IMR-90 (cell line): ENCODE data around the gene CLIC2. TPM values are rescaled to one million over a fixed set of nuclear protein-coding genes. Genes with fewer than 3 reads are reported as not detected.

ENCODE experiments used
- ATAC-seq: fragments of 200-7000 bp; cut with Tn5 transposase; 2 replicates; pipeline ENCODE4 v1.9.1; 2020; ENCODE audit warnings: low read depth, mild to moderate bottlenecking, moderate library complexity
- BruUV-seq: library from RNA; stranded (reverse); fragments of 400-500 nt; replicated peaks from 2 replicates; lab custom pipeline; 2021; lab: Mats Ljungman, UMichigan
- CTCF ChIA-PET: fragments of 300-600 bp; formaldehyde crosslinking; extraction: SDS; loops from one replicate; lab custom pipeline; 2021; ENCODE audit warnings: antibody characterized with exemption; lab: Yijun Ruan, JAX
- POLR2A ChIA-PET: fragments of 300-600 bp; sonication (Branson Sonifier 250); formaldehyde crosslinking; loops from one replicate; lab custom pipeline; 2022; ENCODE audit warnings: antibody characterized with exemption; ENCODE audit not compliant: unreplicated experiment; lab: Charles Lee
- DNase-seq: peaks from one replicate; pipeline ENCODE4 v3.0.0; 2013
- H2AFZ ChIP-seq: replicated peaks from 2 replicates; pipeline ENCODE3; 2013; ENCODE audit warnings: low read length, mild to moderate bottlenecking; ENCODE audit not compliant: poor library complexity
- H2AK5ac ChIP-seq: 2 replicates; pipeline ENCODE4 v1.6.1; 2013; ENCODE audit warnings: low read depth, low read length, inconsistent platforms
- H2AK9ac ChIP-seq: replicated peaks from 2 replicates; pipeline ENCODE3; 2013; ENCODE audit warnings: mild to moderate bottlenecking, low read depth, low read length, moderate library complexity; ENCODE audit not compliant: poor library complexity
- H2BK120ac ChIP-seq: 2 replicates; pipeline ENCODE4 v1.6.1; 2013; ENCODE audit warnings: low read depth, low read length, inconsistent platforms
- H2BK15ac ChIP-seq: 3 replicates; pipeline ENCODE4 v1.6.1; 2013; ENCODE audit warnings: low read depth, low read length, inconsistent platforms
- H2BK20ac ChIP-seq: 2 replicates; pipeline ENCODE4 v1.6.1; 2013; ENCODE audit warnings: low read depth, mild to moderate bottlenecking, inconsistent platforms, low read length, moderate library complexity
- H2BK5ac ChIP-seq: 2 replicates; pipeline ENCODE4 v1.6.1; 2013; ENCODE audit warnings: mild to moderate bottlenecking, low read depth, low read length, inconsistent platforms; ENCODE audit not compliant: poor library complexity, severe bottlenecking
- H3K14ac ChIP-seq: replicated peaks from 2 replicates; pipeline ENCODE4 v1.6.1; 2013; ENCODE audit warnings: low read depth, low read length, inconsistent platforms
- H3K18ac ChIP-seq: 2 replicates; pipeline ENCODE4 v1.6.1; 2013; ENCODE audit warnings: low read depth, low read length, control low read depth
- H3K23ac ChIP-seq: 2 replicates; pipeline ENCODE4 v1.6.1; 2013; ENCODE audit warnings: low read depth, low read length, inconsistent platforms
- H3K27ac ChIP-seq: 2 replicates; pipeline ENCODE4 v1.5.1; 2013; ENCODE audit warnings: mild to moderate bottlenecking, control low read depth, low read length; ENCODE audit not compliant: insufficient read depth
- H3K27me3 ChIP-seq: 2 replicates; pipeline ENCODE4 v1.6.1; 2013; ENCODE audit warnings: low read length; ENCODE audit not compliant: control insufficient read depth, insufficient read depth
- H3K36me3 ChIP-seq: 2 replicates; pipeline ENCODE4 v1.6.1; 2013; ENCODE audit warnings: low read length, mixed read lengths; ENCODE audit not compliant: control insufficient read depth, insufficient read depth
- H3K4ac ChIP-seq: 2 replicates; pipeline ENCODE4 v1.6.1; 2013; ENCODE audit warnings: low read depth, low read length, inconsistent platforms
- H3K4me1 ChIP-seq: 2 replicates; pipeline ENCODE4 v1.6.1; 2013; ENCODE audit warnings: low read length, mixed read lengths; ENCODE audit not compliant: control insufficient read depth, insufficient read depth
- H3K4me2 ChIP-seq: 2 replicates; pipeline ENCODE4 v1.6.1; 2013; ENCODE audit warnings: low read depth, mild to moderate bottlenecking, control low read depth, low read length, moderate library complexity
- H3K4me3 ChIP-seq: 2 replicates; pipeline ENCODE4 v1.5.1; 2013; ENCODE audit warnings: low read depth, mild to moderate bottlenecking, control low read depth, low read length, moderate library complexity; ENCODE audit not compliant: insufficient read depth
- H3K56ac ChIP-seq: 2 replicates; pipeline ENCODE4 v1.6.1; 2013; ENCODE audit warnings: low read length, inconsistent platforms; ENCODE audit not compliant: insufficient read depth; ENCODE audit errors: extremely low read depth
- H3K79me1 ChIP-seq, 2 experiments: 2 replicates each; pipeline ENCODE4 v1.6.1; 2013; ENCODE audit warnings: low read length in 2 of 2, inconsistent platforms in 1 of 2, low read depth in 1 of 2
- H3K9ac ChIP-seq: 2 replicates; pipeline ENCODE4 v1.6.1; 2013; ENCODE audit warnings: low read depth, low read length, control low read depth
- H3K9me1 ChIP-seq: 2 replicates; pipeline ENCODE4 v1.6.1; 2013; ENCODE audit warnings: low read length, inconsistent platforms; ENCODE audit not compliant: insufficient read depth
- H3K9me3 ChIP-seq: 2 replicates; pipeline ENCODE4 v1.6.1; 2013; ENCODE audit warnings: low read length; ENCODE audit not compliant: control insufficient read depth, insufficient read depth
- H4K20me1 ChIP-seq: 2 replicates; pipeline ENCODE4 v1.6.1; 2013; ENCODE audit warnings: low read length, inconsistent platforms; ENCODE audit not compliant: insufficient read depth
- H4K5ac ChIP-seq: 2 replicates; pipeline ENCODE4 v1.6.1; 2013; ENCODE audit warnings: mild to moderate bottlenecking, low read depth, low read length, control low read depth
- H4K8ac ChIP-seq, 2 experiments: 2 replicates each; pipeline ENCODE4 v1.6.1; 2013; ENCODE audit warnings: low read depth in 2 of 2, low read length in 2 of 2, control low read depth in 1 of 2, inconsistent platforms in 1 of 2
- H4K91ac ChIP-seq: 2 replicates; pipeline ENCODE4 v1.6.1; 2013; ENCODE audit warnings: low read depth, low read length, inconsistent platforms; ENCODE audit not compliant: insufficient read depth
- BHLHE40 ChIP-seq: fragments of 150-350 bp; IDR thresholded peaks from 2 replicates; pipeline ENCODE4 v1.6.1; 2016; ENCODE audit warnings: mild to moderate bottlenecking, low read depth, low read length
- CEBPB ChIP-seq: IDR thresholded peaks from 2 replicates; pipeline ENCODE4 v1.6.1; 2012; ENCODE audit warnings: low read depth, low read length, improper control_type of control experiment
- CHD1 ChIP-seq: IDR thresholded peaks from 2 replicates; pipeline ENCODE4 v1.6.1; 2012; ENCODE audit warnings: low read depth, low read length, improper control_type of control experiment
- ELK1 ChIP-seq: fragments of 150-350 bp; IDR thresholded peaks from 2 replicates; pipeline ENCODE4 v1.6.1; 2016; ENCODE audit warnings: low read depth, mild to moderate bottlenecking, low read length, moderate library complexity, borderline replicate concordance
- FOS ChIP-seq: fragments of 150-350 bp; IDR thresholded peaks from 2 replicates; pipeline ENCODE4 v1.6.1; 2016; ENCODE audit warnings: low read depth, low read length
- MAFK ChIP-seq: IDR thresholded peaks from 2 replicates; pipeline ENCODE4 v1.6.1; 2012; ENCODE audit warnings: low read depth, low read length, improper control_type of control experiment
- MAZ ChIP-seq: IDR thresholded peaks from 2 replicates; pipeline ENCODE4 v1.6.1; 2012; ENCODE audit warnings: low read depth, mild to moderate bottlenecking, low read length, improper control_type of control experiment, moderate library complexity, borderline replicate concordance
- MXI1 ChIP-seq: IDR thresholded peaks from 2 replicates; pipeline ENCODE4 v1.6.1; 2012; ENCODE audit warnings: low read depth, mild to moderate bottlenecking, low read length, moderate library complexity, borderline replicate concordance
- RAD21 ChIP-seq: IDR thresholded peaks from 2 replicates; pipeline ENCODE4 v1.6.1; 2012; ENCODE audit warnings: low read length, improper control_type of control experiment
- RCOR1 ChIP-seq: IDR thresholded peaks from 2 replicates; pipeline ENCODE4 v1.6.1; 2012; ENCODE audit warnings: mild to moderate bottlenecking, low read length, improper control_type of control experiment; ENCODE audit not compliant: insufficient replicate concordance
- RFX5 ChIP-seq: IDR thresholded peaks from 2 replicates; pipeline ENCODE4 v1.8.0; 2012; ENCODE audit warnings: low read depth, mild to moderate bottlenecking, low read length, moderate library complexity
- WGBS, 2 experiments: methylation state at CpG; one replicate each; pipeline versions ENCODE4 v1.1.5 to v1.1.7; 2013; ENCODE audit warnings: missing lambda C conversion rate in 2 of 2; ENCODE audit not compliant: insufficient read length in 1 of 2; ENCODE audit errors: extremely low coverage in 2 of 2; 5-methylcytosine and 5-hydroxymethylcytosine counted together
- dilution Hi-C: fragments of 300-500 bp; cut with HindIII; formaldehyde crosslinking; loops from one replicate; pipeline ENCODE4 v1.14.3; 2018; ENCODE audit warnings: low sequenced_read_pairs; ENCODE audit not compliant: unreplicated experiment
- in situ Hi-C: fragments of 300-500 bp; cut with MboI; formaldehyde crosslinking; loops from 3 replicates; pipeline ENCODE4 v1.14.3; 2019; ENCODE audit warnings: low sequenced_read_pairs, inconsistent platforms, mixed read lengths
- intact Hi-C: fragments of 100-400 bp; cut with micrococcal nuclease; formaldehyde crosslinking; loops from 2 replicates; pipeline ENCODE4 v1.10.0; 2022
- polyA plus RNA-seq, 3 experiments: library from polyadenylated mRNA; depleted of rRNA; stranded (reverse); fragments of >200 nt; gene quantifications; 2 replicates each; pipeline ENCODE4 v1.2.3, GENCODE V29; 2012; ENCODE audit warnings: low replicate concordance in 1 of 3
- total RNA-seq: library from RNA; depleted of rRNA; stranded (reverse); fragments of >200 nt; gene quantifications from 2 replicates; pipeline ENCODE4 v1.2.3, GENCODE V29; 2012
- TF ChIP-seq, protein P1 (sequence below): conservative IDR thresholded peaks from 2 replicates; pipeline ENCODE4 v1.5.1; 2012; ENCODE audit warnings: mild to moderate bottlenecking, low read depth, low read length, improper control_type of control experiment

Gene CLIC2
- total and polyA plus RNA-seq, 2 of the 4 experiments (the other 2 are of a cell fraction), result 0.07 to 0.18 TPM

- POLR2A ChIA-PET, result no interaction called here
- no peak overlapping the region for H3K4me2 ChIP-seq
- H2AK9ac ChIP-seq, result no peak overlapping the region
- H2BK5ac ChIP-seq, result no peak overlapping the region
- H3K9me3 ChIP-seq, result no peaks in the 10 kb centered on the region
- no peak overlapping the region for H3K18ac ChIP-seq
- no peak overlapping the region for H2BK15ac ChIP-seq
- DNase-seq, result no peak
- no peak overlapping the region for H3K14ac ChIP-seq
- H3K9me1 ChIP-seq, result no peaks in the 10 kb centered on the region
- no peaks in the 10 kb centered on the region for H3K4me1 ChIP-seq
- no peak overlapping the region for H3K4ac ChIP-seq
- no peaks in the 10 kb centered on the region; the same call in 1 of the 2 replicates for H4K20me1 ChIP-seq
- no peak overlapping the region for H2AFZ ChIP-seq
- in situ Hi-C loops (no loop called here), dilution Hi-C loops (no loop called here), intact Hi-C loops (no loop called here)
- TF ChIP-seq CHD1, result no peak
- no peak for TF ChIP-seq MAZ
- no peak for TF ChIP-seq RFX5
- no peak for TF ChIP-seq CEBPB
- no peak for TF ChIP-seq MAFK
- TF ChIP-seq FOS, result no peak
- TF ChIP-seq RAD21, result no peak
- TF ChIP-seq, protein P1, sequence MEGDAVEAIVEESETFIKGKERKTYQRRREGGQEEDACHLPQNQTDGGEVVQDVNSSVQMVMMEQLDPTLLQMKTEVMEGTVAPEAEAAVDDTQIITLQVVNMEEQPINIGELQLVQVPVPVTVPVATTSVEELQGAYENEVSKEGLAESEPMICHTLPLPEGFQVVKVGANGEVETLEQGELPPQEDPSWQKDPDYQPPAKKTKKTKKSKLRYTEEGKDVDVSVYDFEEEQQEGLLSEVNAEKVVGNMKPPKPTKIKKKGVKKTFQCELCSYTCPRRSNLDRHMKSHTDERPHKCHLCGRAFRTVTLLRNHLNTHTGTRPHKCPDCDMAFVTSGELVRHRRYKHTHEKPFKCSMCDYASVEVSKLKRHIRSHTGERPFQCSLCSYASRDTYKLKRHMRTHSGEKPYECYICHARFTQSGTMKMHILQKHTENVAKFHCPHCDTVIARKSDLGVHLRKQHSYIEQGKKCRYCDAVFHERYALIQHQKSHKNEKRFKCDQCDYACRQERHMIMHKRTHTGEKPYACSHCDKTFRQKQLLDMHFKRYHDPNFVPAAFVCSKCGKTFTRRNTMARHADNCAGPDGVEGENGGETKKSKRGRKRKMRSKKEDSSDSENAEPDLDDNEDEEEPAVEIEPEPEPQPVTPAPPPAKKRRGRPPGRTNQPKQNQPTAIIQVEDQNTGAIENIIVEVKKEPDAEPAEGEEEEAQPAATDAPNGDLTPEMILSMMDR, result no peak
- no peak for TF ChIP-seq BHLHE40
- no peak for TF ChIP-seq ELK1
- no peak for TF ChIP-seq RCOR1
- TF ChIP-seq MXI1, result no peak
- no peak overlapping the region for H4K8ac ChIP-seq
- H4K5ac ChIP-seq, result no peak overlapping the region
- H3K27me3 ChIP-seq, result no peaks in the 10 kb centered on the region
- CTCF ChIA-PET, result interaction anchor here (0.5 kb wide), 1 partner anchor 372 kb away, joined by 7 read pairs; no protein-coding TSS in a partner anchor
- no peak overlapping the region for H3K9ac ChIP-seq
- WGBS, 2 experiments, result 40% methylated on average over 1 of the region's 5 CpGs; no CpG with 5 or more reads in 1 of the 2 experiments
- H4K91ac ChIP-seq, result no peak overlapping the region
- no peak overlapping the region for H2BK20ac ChIP-seq
- BruUV-seq, result no TSS peak
- H3K36me3 ChIP-seq, result peaks cover 6% of the 10 kb centered on the region
- no peak overlapping the region for H3K27ac ChIP-seq
- H2AK5ac ChIP-seq, result no peak overlapping the region
- no peak overlapping the region for H3K4me3 ChIP-seq
- H3K79me1 ChIP-seq, result no peaks in the 10 kb centered on the region
- H3K23ac ChIP-seq, result no peak overlapping the region
- no peak overlapping the region for H2BK120ac ChIP-seq
- no peak for ATAC-seq
- H3K56ac ChIP-seq, result no peak overlapping the region
These were observed 96.7 kb downstream of the CLIC2 start for GRCh38 chrX:155237719-155238118.
